Dendritic cell treated with granulocyte-macrophage colony-stimulating factor and Interleukin-4, amounts not matched to agents 40 ng/mL and 50 ng/mL, for 4 days (primary cell): ENCODE results near the gene PRSS8.
A peak's percentile ranks its signal among the peaks of the same experiment; 100 is the strongest.

Experiments
- H3K27ac Mint-ChIP-seq: one replicate; pipeline ENCODE4 v1.8.0; 2022; ENCODE audit warnings: mild to moderate bottlenecking, mixed read lengths
- H3K27me3 Mint-ChIP-seq: one replicate; pipeline ENCODE4 v1.8.0; 2022; ENCODE audit warnings: mild to moderate bottlenecking, mixed read lengths
- H3K36me3 Mint-ChIP-seq: one replicate; pipeline ENCODE4 v1.8.0; 2022; ENCODE audit warnings: low read depth, mixed read lengths
- H3K4me1 Mint-ChIP-seq: one replicate; pipeline ENCODE4 v1.8.0; 2022; ENCODE audit warnings: low read depth, mixed read lengths
- H3K4me3 Mint-ChIP-seq: one replicate; pipeline ENCODE4 v1.8.0; 2022; ENCODE audit warnings: mild to moderate bottlenecking, moderate library complexity, mixed read lengths
- H3K9me3 Mint-ChIP-seq: one replicate; pipeline ENCODE4 v1.8.0; 2022; ENCODE audit warnings: mixed read lengths
- intact Hi-C: fragments of 100-400 bp; cut with micrococcal nuclease; formaldehyde crosslinking; loops from one replicate; pipeline ENCODE4 v1.15.0; 2022

Gene PRSS8

GRCh38 chr16:31094088-31094423 is 41.5 kb downstream of the PRSS8 start:
- Mint-ChIP-seq H3K4me3 (peak overlapping the region; percentile 88), H3K9me3 (no peaks in the 10 kb centered on the region), H3K27ac (peak overlapping the region; percentile 83), H3K4me1 (peaks cover 37% of the 10 kb centered on the region), H3K27me3 (no peaks in the 10 kb centered on the region), H3K36me3 (peaks cover 41% of the 10 kb centered on the region)
- intact Hi-C loops, result loop anchor here (2.0 to 10.0 kb wide), 4 partner anchors 19 to 351 kb away; partner anchors contain the start of genes SETD1A, STX4, ZNF646 and ZNF668

GRCh38 chr16:31093132-31093703 is 42.3 kb downstream of the PRSS8 start:
- H3K9me3 Mint-ChIP-seq, result no peaks in the 10 kb centered on the region
- peaks cover 37% of the 10 kb centered on the region for H3K4me1 Mint-ChIP-seq
- peaks cover 49% of the 10 kb centered on the region for H3K36me3 Mint-ChIP-seq
- no peaks in the 10 kb centered on the region for H3K27me3 Mint-ChIP-seq
- H3K27ac Mint-ChIP-seq, result no peak overlapping the region
- peak overlapping the region; percentile 44 for H3K4me3 Mint-ChIP-seq
- intact Hi-C loops, result loop anchor here (10.0 kb wide), 2 partner anchors 138 to 352 kb away; partner anchors contain the start of genes SETD1A and ZNF843

- Mint-ChIP-seq H3K9me3 (no peaks in the 10 kb centered on the region), H3K27me3 (no peaks in the 10 kb centered on the region), H3K4me1 (peaks cover 37% of the 10 kb centered on the region), H3K4me3 (no peak overlapping the region), H3K27ac (no peak overlapping the region), H3K36me3 (peaks cover 58% of the 10 kb centered on the region)
- intact Hi-C loops, result loop anchor here (10.0 kb wide), 2 partner anchors 138 to 352 kb away; partner anchors contain the start of genes SETD1A and ZNF843
Measured at GRCh38 chr16:31092330-31092729, 43.2 kb downstream of the PRSS8 start.

GRCh38 chr16:31090540-31090939 is 45.0 kb downstream of the PRSS8 start:
- no peak overlapping the region for H3K4me3 Mint-ChIP-seq
- intact Hi-C loops, result loop anchor here (10.0 kb wide), 2 partner anchors 136 to 354 kb away; partner anchors contain the start of genes SETD1A and ZNF843
- no peaks in the 10 kb centered on the region for H3K27me3 Mint-ChIP-seq
- H3K4me1 Mint-ChIP-seq, result peaks cover 27% of the 10 kb centered on the region
- H3K27ac Mint-ChIP-seq, result no peak overlapping the region
- H3K36me3 Mint-ChIP-seq, result peaks cover 75% of the 10 kb centered on the region
- no peaks in the 10 kb centered on the region for H3K9me3 Mint-ChIP-seq

GRCh38 chr16:31089199-31089598 is 46.3 kb downstream of the PRSS8 start:
- Mint-ChIP-seq H3K4me1 (peaks cover 22% of the 10 kb centered on the region), H3K9me3 (no peaks in the 10 kb centered on the region), H3K36me3 (peaks cover 85% of the 10 kb centered on the region), H3K27me3 (no peaks in the 10 kb centered on the region), H3K27ac (no peak overlapping the region), H3K4me3 (no peak overlapping the region)
- intact Hi-C loops, result no loop called here

GRCh38 chr16:31088459-31089183 is 46.9 kb downstream of the PRSS8 start, which contains the start of gene PRSS53:
TSS of gene PRSS53 (minus strand) at chr16:31088943. CDS start at chr16:31088809, 134 bp downstream.
- Mint-ChIP-seq H3K9me3 (no peaks in the 10 kb centered on the region), H3K4me3 (no peak within 1 kb of the TSS), H3K27me3 (no peaks in the 10 kb centered on the region), H3K27ac (no peak within 1 kb of the TSS), H3K36me3 (peaks cover 87% of the 10 kb centered on the region), H3K4me1 (peaks cover 16% of the 10 kb centered on the region)
- intact Hi-C loops, result no loop called here

GRCh38 chr16:31087971-31088370 is 47.6 kb downstream of the PRSS8 start:
- H3K36me3 Mint-ChIP-seq, result peaks cover 93% of the 10 kb centered on the region
- H3K27me3 Mint-ChIP-seq, result no peaks in the 10 kb centered on the region
- peaks cover 12% of the 10 kb centered on the region for H3K4me1 Mint-ChIP-seq
- intact Hi-C loops, result no loop called here
- H3K27ac Mint-ChIP-seq, result no peak overlapping the region
- H3K9me3 Mint-ChIP-seq, result no peaks in the 10 kb centered on the region
- no peak overlapping the region for H3K4me3 Mint-ChIP-seq

- Mint-ChIP-seq H3K27me3 (no peaks in the 10 kb centered on the region), H3K4me3 (no peak overlapping the region)
Measured at GRCh38 chr16:31087481-31087880, 48.0 kb downstream of the PRSS8 start.

GRCh38 chr16:31086629-31086906 is 49.0 kb downstream of the PRSS8 start:
- H3K27ac Mint-ChIP-seq, result peak overlapping the region; percentile 7
- H3K4me1 Mint-ChIP-seq, result peaks cover 20% of the 10 kb centered on the region
- H3K27me3 Mint-ChIP-seq, result no peaks in the 10 kb centered on the region
- no peak overlapping the region for H3K4me3 Mint-ChIP-seq
- intact Hi-C loops, result no loop called here
- peaks cover 99% of the 10 kb centered on the region for H3K36me3 Mint-ChIP-seq
- H3K9me3 Mint-ChIP-seq, result no peaks in the 10 kb centered on the region

More at GRCh38 chr16:31087481-31087880, 48.0 kb downstream of the PRSS8 start:
- intact Hi-C loops, result no loop called here
- Mint-ChIP-seq H3K27ac (no peak overlapping the region), H3K36me3 (peaks cover 96% of the 10 kb centered on the region), H3K9me3 (no peaks in the 10 kb centered on the region), H3K4me1 (peaks cover 12% of the 10 kb centered on the region)

GRCh38 chr16:31085873-31086628 is 49.5 kb downstream of the PRSS8 start:
- Mint-ChIP-seq H3K4me3 (no peak overlapping the region), H3K36me3 (peaks cover 99% of the 10 kb centered on the region), H3K9me3 (no peaks in the 10 kb centered on the region), H3K27ac (peak overlapping the region; percentile 7), H3K4me1 (peaks cover 25% of the 10 kb centered on the region), H3K27me3 (no peaks in the 10 kb centered on the region)
- intact Hi-C loops, result no loop called here

- no peaks in the 10 kb centered on the region for H3K9me3 Mint-ChIP-seq
Measured at GRCh38 chr16:31085411-31085810, 50.1 kb downstream of the PRSS8 start.

GRCh38 chr16:31084584-31085302 is 50.8 kb downstream of the PRSS8 start:
- Mint-ChIP-seq H3K4me3 (no peak overlapping the region), H3K27me3 (no peaks in the 10 kb centered on the region), H3K27ac (no peak overlapping the region), H3K4me1 (peaks cover 34% of the 10 kb centered on the region), H3K36me3 (peaks cover 99% of the 10 kb centered on the region), H3K9me3 (no peaks in the 10 kb centered on the region)
- intact Hi-C loops, result no loop called here

More at GRCh38 chr16:31085411-31085810, 50.1 kb downstream of the PRSS8 start:
- no peak overlapping the region for H3K27ac Mint-ChIP-seq
- peaks cover 27% of the 10 kb centered on the region for H3K4me1 Mint-ChIP-seq
- H3K36me3 Mint-ChIP-seq, result peaks cover 99% of the 10 kb centered on the region
- H3K27me3 Mint-ChIP-seq, result no peaks in the 10 kb centered on the region
- intact Hi-C loops, result no loop called here
- H3K4me3 Mint-ChIP-seq, result no peak overlapping the region

- peaks cover 99% of the 10 kb centered on the region for H3K36me3 Mint-ChIP-seq
- intact Hi-C loops, result no loop called here
- H3K27ac Mint-ChIP-seq, result no peak overlapping the region
- H3K27me3 Mint-ChIP-seq, result no peaks in the 10 kb centered on the region
- H3K9me3 Mint-ChIP-seq, result no peaks in the 10 kb centered on the region
- peaks cover 41% of the 10 kb centered on the region for H3K4me1 Mint-ChIP-seq
- H3K4me3 Mint-ChIP-seq, result no peak overlapping the region
Measured at GRCh38 chr16:31083981-31084380, 51.5 kb downstream of the PRSS8 start.
